A673 (cell line): ENCODE measurements around the gene ESRRB. TPM values are rescaled to one million over a fixed set of nuclear protein-coding genes. Genes with fewer than 3 reads are reported as not detected.

Source experiments
- BruUV-seq: library from RNA; stranded (reverse); fragments of 400-500 nt; replicated peaks from 2 replicates; lab custom pipeline; 2021; lab: Mats Ljungman, UMichigan
- CTCF ChIA-PET: fragments of 300-600 bp; sonication (Branson Sonifier 250); formaldehyde crosslinking; loops from one replicate; lab custom pipeline; 2022; ENCODE audit warnings: antibody characterized with exemption; lab: Charles Lee
- POLR2A ChIA-PET: fragments of 300-600 bp; sonication (Branson Sonifier 250); formaldehyde crosslinking; loops from one replicate; lab custom pipeline; 2022; ENCODE audit warnings: antibody characterized with exemption; ENCODE audit not compliant: low non-redundant PET; lab: Charles Lee
- DNase-seq: peaks from one replicate; pipeline ENCODE4 v3.0.0-alpha.2; 2015; ENCODE audit warnings: low spot score
- H3K27ac ChIP-seq: fragments of 200-600 bp; sonication (generic); 2 replicates; pipeline ENCODE4 v1.5.1; 2016; ENCODE audit warnings: mixed run types, low read depth, mild to moderate bottlenecking, mixed read lengths, antibody characterized with exemption, low read length; ENCODE audit not compliant: poor library complexity, severe bottlenecking
- H3K27me3 ChIP-seq: fragments of 200-600 bp; sonication (generic); replicated peaks from 2 replicates; pipeline ENCODE4 v1.6.1; 2017; ENCODE audit warnings: mixed run types, low read depth, mild to moderate bottlenecking, mixed read lengths, antibody characterized with exemption, low read length; ENCODE audit not compliant: insufficient read depth, poor library complexity
- H3K36me3 ChIP-seq: fragments of 200-600 bp; sonication (generic); 2 replicates; pipeline ENCODE4 v1.6.1; 2016; ENCODE audit warnings: mixed run types, mild to moderate bottlenecking, mixed read lengths, antibody characterized with exemption, low read length; ENCODE audit not compliant: insufficient read depth, poor library complexity, severe bottlenecking
- H3K4me1 ChIP-seq: fragments of 200-600 bp; sonication (generic); 2 replicates; pipeline ENCODE4 v1.6.1; 2017; ENCODE audit warnings: mixed run types, mild to moderate bottlenecking, mixed read lengths, antibody characterized with exemption, low read length; ENCODE audit not compliant: insufficient read depth, poor library complexity, severe bottlenecking
- H3K4me3 ChIP-seq: fragments of 200-600 bp; sonication (generic); 2 replicates; pipeline ENCODE4 v1.5.1; 2016; ENCODE audit warnings: low read depth, mixed run types, mild to moderate bottlenecking, mixed read lengths, low read length; ENCODE audit not compliant: poor library complexity, severe bottlenecking
- H3K9me3 ChIP-seq: fragments of 200-600 bp; sonication (generic); 2 replicates; pipeline ENCODE4 v1.6.1; 2016; ENCODE audit warnings: mixed run types, low read depth, mild to moderate bottlenecking, mixed read lengths, antibody characterized with exemption, low read length; ENCODE audit not compliant: poor library complexity, severe bottlenecking
- EZH2 ChIP-seq: fragments of 200-600 bp; sonication (generic); IDR thresholded peaks from 2 replicates; pipeline ENCODE4 v1.6.1; 2017; ENCODE audit warnings: borderline replicate concordance, low read depth, mild to moderate bottlenecking, mixed read lengths, antibody characterized with exemption, low read length; ENCODE audit not compliant: poor library complexity, severe bottlenecking
- intact Hi-C: fragments of 100-400 bp; cut with micrococcal nuclease; formaldehyde crosslinking; loops from one replicate; pipeline ENCODE4 v1.10.0; 2022; ENCODE audit not compliant: unreplicated experiment
- total RNA-seq: library from RNA; stranded (reverse); gene quantifications from 2 replicates; pipeline ENCODE4 v1.2.3, GENCODE V29; 2021
- TF ChIP-seq, protein P1 (sequence below): fragments of 300-800, 200-600 bp; sonication (generic); conservative IDR thresholded peaks from 2 replicates; pipeline ENCODE4 v1.5.1; 2017; ENCODE audit warnings: low read depth, mild to moderate bottlenecking, antibody characterized with exemption, low read length, moderate library complexity, mixed read lengths

The ESRRB gene
- total RNA-seq, 1 experiment from 2014 or later: 0.47 TPM

DNA sequence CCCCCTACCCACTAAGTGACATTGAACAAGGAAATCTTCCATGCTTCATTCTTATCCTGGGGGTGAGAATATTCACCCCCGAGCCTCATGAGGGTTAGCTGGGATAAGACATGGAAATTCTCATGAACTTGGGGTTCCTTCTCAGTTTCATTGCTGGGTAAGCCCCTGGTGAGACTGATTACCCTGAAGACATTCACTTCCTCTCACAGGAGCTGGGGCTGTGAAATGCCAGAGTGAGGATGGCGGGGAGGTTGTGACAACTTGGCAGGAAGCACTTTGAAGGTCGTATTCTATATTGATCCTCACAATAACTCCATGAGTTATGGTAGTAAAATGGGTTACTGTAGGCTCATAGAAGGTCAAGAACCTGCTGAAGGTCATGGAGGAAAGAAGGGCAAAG lies 43.5 kb downstream of the ESRRB start:
- H3K4me3 ChIP-seq: no peak overlapping the region
- no peaks in the 10 kb centered on the region for H3K4me1 ChIP-seq
- no peaks in the 10 kb centered on the region for H3K9me3 ChIP-seq
- ChIA-PET CTCF (no interaction called here), POLR2A (no interaction called here)
- no peaks in the 10 kb centered on the region for H3K36me3 ChIP-seq
- H3K27ac ChIP-seq: no peak overlapping the region
- intact Hi-C loops: no loop called here
- BruUV-seq: no TSS peak
- no peak for TF ChIP-seq EZH2
- TF ChIP-seq, protein P1, sequence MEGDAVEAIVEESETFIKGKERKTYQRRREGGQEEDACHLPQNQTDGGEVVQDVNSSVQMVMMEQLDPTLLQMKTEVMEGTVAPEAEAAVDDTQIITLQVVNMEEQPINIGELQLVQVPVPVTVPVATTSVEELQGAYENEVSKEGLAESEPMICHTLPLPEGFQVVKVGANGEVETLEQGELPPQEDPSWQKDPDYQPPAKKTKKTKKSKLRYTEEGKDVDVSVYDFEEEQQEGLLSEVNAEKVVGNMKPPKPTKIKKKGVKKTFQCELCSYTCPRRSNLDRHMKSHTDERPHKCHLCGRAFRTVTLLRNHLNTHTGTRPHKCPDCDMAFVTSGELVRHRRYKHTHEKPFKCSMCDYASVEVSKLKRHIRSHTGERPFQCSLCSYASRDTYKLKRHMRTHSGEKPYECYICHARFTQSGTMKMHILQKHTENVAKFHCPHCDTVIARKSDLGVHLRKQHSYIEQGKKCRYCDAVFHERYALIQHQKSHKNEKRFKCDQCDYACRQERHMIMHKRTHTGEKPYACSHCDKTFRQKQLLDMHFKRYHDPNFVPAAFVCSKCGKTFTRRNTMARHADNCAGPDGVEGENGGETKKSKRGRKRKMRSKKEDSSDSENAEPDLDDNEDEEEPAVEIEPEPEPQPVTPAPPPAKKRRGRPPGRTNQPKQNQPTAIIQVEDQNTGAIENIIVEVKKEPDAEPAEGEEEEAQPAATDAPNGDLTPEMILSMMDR: no peak
- no peaks in the 10 kb centered on the region for H3K27me3 ChIP-seq
- DNase-seq: no peak

DNA sequence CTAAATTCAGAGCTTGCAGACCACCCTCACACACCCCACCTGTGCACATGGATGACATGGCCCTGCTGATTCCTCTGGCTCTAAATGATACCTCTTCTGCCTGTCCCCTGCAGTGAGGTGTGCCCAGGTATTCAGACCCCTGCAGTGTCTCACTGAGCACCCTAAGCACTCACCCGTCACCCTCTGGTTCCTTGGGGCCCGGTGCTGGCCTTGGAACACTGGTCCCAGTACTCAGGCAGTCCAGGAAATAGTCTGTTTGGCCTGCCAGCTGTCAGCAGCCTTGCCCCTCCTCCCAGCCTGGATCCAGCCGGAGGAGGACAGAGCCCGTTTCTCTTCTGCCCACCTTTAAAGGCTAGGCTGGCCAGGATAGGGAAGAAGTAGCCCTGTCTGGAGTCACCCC lies 44.9 kb downstream of the ESRRB start:
- H3K4me1 ChIP-seq: no peaks in the 10 kb centered on the region
- no TSS peak for BruUV-seq
- no peaks in the 10 kb centered on the region for H3K27me3 ChIP-seq
- no peak overlapping the region for H3K27ac ChIP-seq
- no peaks in the 10 kb centered on the region for H3K36me3 ChIP-seq
- H3K4me3 ChIP-seq: no peak overlapping the region
- no peaks in the 10 kb centered on the region for H3K9me3 ChIP-seq
- TF ChIP-seq, protein P1: no peak
- no peak for TF ChIP-seq EZH2
- CTCF ChIA-PET: no interaction called here
- intact Hi-C loops: no loop called here
- no peak for DNase-seq
- POLR2A ChIA-PET: no interaction called here

DNA sequence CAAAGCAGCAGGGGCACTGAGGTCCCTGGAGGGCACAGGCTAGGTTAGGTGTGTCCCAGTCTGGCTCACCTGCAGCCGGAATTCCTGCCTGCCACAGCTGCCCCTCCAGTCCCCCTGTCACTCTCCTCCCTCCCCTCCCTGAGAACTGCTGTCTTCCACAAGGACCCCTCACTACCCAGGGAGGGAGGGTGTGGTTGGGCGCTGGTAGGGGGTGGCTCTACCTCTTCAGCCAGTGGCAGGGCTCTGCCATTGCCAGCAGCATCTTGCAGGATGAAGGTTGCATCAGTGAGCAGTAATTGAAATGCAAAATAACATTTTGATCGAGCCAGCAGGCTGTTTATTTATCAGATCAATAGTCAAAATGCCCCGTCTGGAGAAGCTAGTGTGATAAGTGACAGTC lies 45.7 kb downstream of the ESRRB start:
- POLR2A ChIA-PET: no interaction called here
- Histone ChIP-seq H3K27me3 (no peaks in the 10 kb centered on the region), H3K27ac (no peak overlapping the region), H3K4me3 (no peak overlapping the region), H3K4me1 (no peaks in the 10 kb centered on the region), H3K9me3 (no peaks in the 10 kb centered on the region), H3K36me3 (no peaks in the 10 kb centered on the region)
- BruUV-seq: no TSS peak
- CTCF ChIA-PET: no interaction called here
- no peak for TF ChIP-seq EZH2
- TF ChIP-seq, protein P1: no peak
- intact Hi-C loops: no loop called here
- no peak for DNase-seq
